Heart left ventricle (tissue), 13 donors: ENCODE results near the gene PLA2G12A.

Experiments
- POLR2A ChIP-seq, 2 donors: fragments of 450-650 bp; IDR thresholded peaks; one replicate each; pipeline ENCODE4 v1.6.1; 2017; ENCODE audit warnings: antibody characterized with exemption in 2 of 2, mild to moderate bottlenecking in 2 of 2, moderate library complexity in 2 of 2
- TF ChIP-seq, protein P1 (sequence below), 12 donors: fragments of 200-600 bp; sonication (generic) in 4 of 12; IDR thresholded peaks; one replicate each; pipeline versions ENCODE4 v1.5.0 to v1.8.0; 2018 to 2022; ENCODE audit warnings: antibody characterized with exemption in 12 of 12, mild to moderate bottlenecking in 5 of 12
- donor health status: ischemic (EF 13 %, LVEDD 7.1; RV severe dilation, severe dysfunction).
- donor health status: DM: no; HTN: yes; CAD: no.
- donor health status: DM: no; HTN: no; CAD: no.
- donor health status: ischemic (EF 25% LVEDD 6.9; RV normal size, moderate dysfunction).
- donor health status: ischemic (EF 25% LVEDD 5.7; RV mildly dilated, moderate dysfunction).
- donor health status: ischemic (EF 35%, LVEDD 5.7; RV mildly dilated, moderate dysfunction).
- donor health status: nonischemic (EF 11% LVEDD 7.7; RV severe dilation, severe dysfunction).
- donor health status: DM: yes; HTN: yes; CAD: no.
- donor health status: PGD.
- donor health status: ischemic (EF 29% LVEDD 5.4; RV normal size, mild dysfunction).
- donor health status: nonischemic (EF 23%, LVEDD 6.1; RV moderate dilation, normal function).

DNA sequence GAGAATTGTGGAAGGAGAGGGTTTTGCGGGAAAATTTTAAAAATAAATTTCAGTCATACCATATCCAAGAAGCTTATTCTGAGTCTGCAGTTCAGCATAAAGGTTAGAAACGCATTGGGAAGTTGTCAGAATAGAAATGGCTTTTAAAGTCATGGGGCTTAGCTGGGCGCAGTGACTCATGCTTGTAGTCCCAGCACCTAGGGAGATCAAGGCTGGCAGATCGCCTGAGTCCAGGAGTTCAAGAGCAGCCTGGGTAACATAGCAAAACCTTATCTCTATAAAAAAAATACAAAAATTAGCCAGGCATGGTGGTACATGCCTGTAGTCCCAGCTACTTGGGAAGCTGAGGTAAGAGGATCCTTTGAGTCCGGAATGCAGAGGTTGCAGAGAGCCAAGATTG, 3.9 kb upstream of the PLA2G12A start:
- TF ChIP-seq, protein P1, sequence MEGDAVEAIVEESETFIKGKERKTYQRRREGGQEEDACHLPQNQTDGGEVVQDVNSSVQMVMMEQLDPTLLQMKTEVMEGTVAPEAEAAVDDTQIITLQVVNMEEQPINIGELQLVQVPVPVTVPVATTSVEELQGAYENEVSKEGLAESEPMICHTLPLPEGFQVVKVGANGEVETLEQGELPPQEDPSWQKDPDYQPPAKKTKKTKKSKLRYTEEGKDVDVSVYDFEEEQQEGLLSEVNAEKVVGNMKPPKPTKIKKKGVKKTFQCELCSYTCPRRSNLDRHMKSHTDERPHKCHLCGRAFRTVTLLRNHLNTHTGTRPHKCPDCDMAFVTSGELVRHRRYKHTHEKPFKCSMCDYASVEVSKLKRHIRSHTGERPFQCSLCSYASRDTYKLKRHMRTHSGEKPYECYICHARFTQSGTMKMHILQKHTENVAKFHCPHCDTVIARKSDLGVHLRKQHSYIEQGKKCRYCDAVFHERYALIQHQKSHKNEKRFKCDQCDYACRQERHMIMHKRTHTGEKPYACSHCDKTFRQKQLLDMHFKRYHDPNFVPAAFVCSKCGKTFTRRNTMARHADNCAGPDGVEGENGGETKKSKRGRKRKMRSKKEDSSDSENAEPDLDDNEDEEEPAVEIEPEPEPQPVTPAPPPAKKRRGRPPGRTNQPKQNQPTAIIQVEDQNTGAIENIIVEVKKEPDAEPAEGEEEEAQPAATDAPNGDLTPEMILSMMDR (IDR thresholded peaks at IDR 0.05) = no peak
- TF ChIP-seq POLR2A (IDR thresholded peaks at IDR 0.05) = no peak
